GM23338 (cell line): Measurements from ENCODE around the gene IER5L. TPM values are rescaled to one million over a fixed set of nuclear protein-coding genes. Genes with fewer than 3 reads are reported as not detected.

Source experiments
- ATAC-seq: fragments of 200-7000 bp; cut with Tn5 transposase; 3 replicates; pipeline ENCODE4 v1.9.1; 2020
- DNase-seq: peaks from one replicate; pipeline ENCODE4 v3.0.0-alpha.2; 2015; ENCODE audit warnings: low spot score
- H2AFZ ChIP-seq: fragments of 200-600 bp; sonication (generic); 2 replicates; pipeline ENCODE4 v1.8.0; 2016; ENCODE audit warnings: antibody characterized with exemption, mild to moderate bottlenecking, moderate library complexity
- H3F3A ChIP-seq: fragments of 200-600 bp; sonication (generic); replicated peaks from 2 replicates; pipeline ENCODE4 v1.8.0; 2017; ENCODE audit warnings: antibody characterized with exemption, mixed run types, low read depth
- H3K27ac ChIP-seq: fragments of 200-600 bp; sonication (generic); 2 replicates; pipeline ENCODE4 v1.6.1; 2016; ENCODE audit warnings: low read depth
- H3K27me3 ChIP-seq: fragments of 200-600 bp; sonication (generic); 2 replicates; pipeline ENCODE4 v1.8.0; 2016; ENCODE audit warnings: mild to moderate bottlenecking, mixed run types, moderate library complexity; ENCODE audit not compliant: insufficient read depth
- H3K36me3 ChIP-seq: fragments of 200-600 bp; sonication (generic); 2 replicates; pipeline ENCODE4 v1.8.0; 2016; ENCODE audit warnings: mild to moderate bottlenecking; ENCODE audit not compliant: insufficient read depth
- H3K4me1 ChIP-seq: fragments of 200-600 bp; sonication (generic); 2 replicates; pipeline ENCODE4 v1.8.0; 2016; ENCODE audit warnings: mild to moderate bottlenecking, moderate library complexity; ENCODE audit not compliant: insufficient read depth
- H3K4me2 ChIP-seq: fragments of 200-600 bp; sonication (generic); 2 replicates; pipeline ENCODE4 v1.7.1; 2017; ENCODE audit warnings: mixed run types
- H3K4me3 ChIP-seq: fragments of 200-600 bp; sonication (generic); 2 replicates; pipeline ENCODE4 v1.6.1; 2016; ENCODE audit warnings: mixed run types
- H3K79me2 ChIP-seq: fragments of 200-600 bp; sonication (generic); replicated peaks from 2 replicates; pipeline ENCODE4 v1.8.0; 2017; ENCODE audit warnings: mild to moderate bottlenecking; ENCODE audit not compliant: insufficient read depth
- H3K9me2 ChIP-seq: fragments of 200-600 bp; sonication (generic); 2 replicates; pipeline ENCODE4 v1.8.0; 2017; ENCODE audit not compliant: insufficient read depth
- H4K20me1 ChIP-seq: fragments of 200-600 bp; sonication (generic); replicated peaks from 2 replicates; pipeline ENCODE4 v1.8.0; 2017; ENCODE audit warnings: mild to moderate bottlenecking; ENCODE audit not compliant: insufficient read depth
- H3K27ac Mint-ChIP-seq: 2 replicates; pipeline ENCODE4 v1.8.0; 2020; ENCODE audit warnings: inconsistent platforms, mild to moderate bottlenecking, moderate library complexity, mixed read lengths
- H3K27me3 Mint-ChIP-seq: 3 replicates; pipeline ENCODE4 v1.8.0; 2022; ENCODE audit warnings: low read depth, mild to moderate bottlenecking, moderate library complexity, mixed read lengths, inconsistent platforms; ENCODE audit not compliant: insufficient read depth, poor library complexity
- H3K36me3 Mint-ChIP-seq: 3 replicates; pipeline ENCODE4 v1.8.0; 2021; ENCODE audit warnings: low read depth, mild to moderate bottlenecking, inconsistent platforms, moderate library complexity, mixed read lengths
- H3K4me1 Mint-ChIP-seq: 3 replicates; pipeline ENCODE4 v1.8.0; 2020; ENCODE audit warnings: mild to moderate bottlenecking, inconsistent platforms, mixed read lengths
- H3K4me3 Mint-ChIP-seq: 3 replicates; pipeline ENCODE4 v1.8.0; 2021; ENCODE audit warnings: moderate library complexity, mild to moderate bottlenecking, inconsistent platforms, mixed read lengths
- H3K9me3 Mint-ChIP-seq: 3 replicates; pipeline ENCODE4 v1.8.0; 2020; ENCODE audit warnings: moderate library complexity, mild to moderate bottlenecking, inconsistent platforms, mixed read lengths
- CREB1 ChIP-seq: fragments of 250-450 bp; sonication (Bioruptor Pico); IDR thresholded peaks from 2 replicates; pipeline ENCODE4 v1.5.0; 2020; ENCODE audit warnings: low read depth, mild to moderate bottlenecking, moderate library complexity
- NANOG ChIP-seq: IDR thresholded peaks from 2 replicates; pipeline ENCODE4 v1.6.1; 2016; ENCODE audit warnings: antibody characterized with exemption, borderline replicate concordance
- POLR2AphosphoS5 ChIP-seq: IDR thresholded peaks from 2 replicates; pipeline ENCODE4 v1.6.1; 2016; ENCODE audit warnings: antibody characterized with exemption, low read depth
- REST ChIP-seq: IDR thresholded peaks from one replicate; pipeline ENCODE4 v1.6.1; 2018; ENCODE audit warnings: antibody characterized with exemption; ENCODE audit not compliant: unreplicated experiment
- STAT1 ChIP-seq: IDR thresholded peaks from one replicate; pipeline ENCODE4 v1.6.1; 2016; ENCODE audit warnings: antibody characterized with exemption; ENCODE audit not compliant: unreplicated experiment
- ZNF331 ChIP-seq: fragments of 250-450 bp; sonication (Bioruptor Pico); IDR thresholded peaks from 2 replicates; pipeline ENCODE4 v1.5.0; 2020; ENCODE audit warnings: low read depth, mild to moderate bottlenecking, moderate library complexity
- ZNF462 ChIP-seq: fragments of 250-450 bp; sonication (Bioruptor Pico); IDR thresholded peaks from 2 replicates; pipeline ENCODE4 v1.5.0; 2020; ENCODE audit warnings: mild to moderate bottlenecking, moderate library complexity
- polyA plus RNA-seq: library from polyadenylated mRNA; unstranded; fragments of >200 nt; fragmentation: Nextera tagmentation; extraction: Ambion mirVana; gene quantifications from 2 replicates; pipeline ENCODE4 v1.2.1, GENCODE V29; 2016
- total RNA-seq: library from RNA; depleted of rRNA; stranded (reverse); fragments of >200 nt; shearing (Covaris generic); gene quantifications from 2 replicates; pipeline ENCODE4 v1.2.3, GENCODE V29; 2014

The IER5L gene
- total and polyA plus RNA-seq, 2 experiments from 2014 or later, result 0.19 to 0.90 TPM

- H3K27ac Mint-ChIP-seq, result no peak overlapping the region
- DNase-seq, result no peak
- peaks cover 60% of the 10 kb centered on the region for H3K36me3 Mint-ChIP-seq
Measured at GRCh38 chr9:129128689-129129088, 49.4 kb downstream of the IER5L start.

More at GRCh38 chr9:129128689-129129088, 49.4 kb downstream of the IER5L start:
- no peaks in the 10 kb centered on the region for H3K9me2 ChIP-seq
- peaks cover 22% of the 10 kb centered on the region for H3K4me1 Mint-ChIP-seq
- H4K20me1 ChIP-seq, result 0 out of 2 replicates have a peak, but pooled peaks cover 2% of the 10 kb centered on the region
- ATAC-seq, result no peak
- H3K79me2 ChIP-seq, result 0 out of 2 replicates have a peak, but pooled peaks cover 15% of the 10 kb centered on the region
- H2AFZ ChIP-seq, result no peak overlapping the region
- H3K4me3 Mint-ChIP-seq, result no peak overlapping the region; the same call in 2 of the 3 replicates
- peaks cover 8% of the 10 kb centered on the region for H3K27me3 Mint-ChIP-seq
- no peak overlapping the region for H3K27ac ChIP-seq
- peaks cover 17% of the 10 kb centered on the region; the same call in 1 of the 2 replicates for H3K36me3 ChIP-seq
- no peak overlapping the region for H3K4me2 ChIP-seq
- H3K4me1 ChIP-seq, result peaks cover 16% of the 10 kb centered on the region
- H3K9me3 Mint-ChIP-seq, result no peaks in the 10 kb centered on the region
- H3K27me3 ChIP-seq, result no peaks in the 10 kb centered on the region
- TF ChIP-seq CREB1 (CRISPR knock-in tag) (no peak), REST (no peak), ZNF462 (CRISPR knock-in tag) (no peak), ZNF331 (no peak), POLR2AphosphoS5 (no peak), STAT1 (no peak), NANOG (no peak)
- no peak overlapping the region for H3K4me3 ChIP-seq
- peaks cover 10% of the 10 kb centered on the region; the same call in 1 of the 2 replicates for H3F3A ChIP-seq
